HG02970 (cell line): Measurements from ENCODE around the gene FAAP100.

Experiments
- ATAC-seq: cut with Tn5 transposase; IDR thresholded peaks from one replicate; pipeline ENCODE4 v1.9.1; 2021; ENCODE audit warnings: mild to moderate bottlenecking, moderate library complexity, moderate number of reproducible peaks; ENCODE audit not compliant: unreplicated experiment, low FRiP score

FAAP100 gene

DNA sequence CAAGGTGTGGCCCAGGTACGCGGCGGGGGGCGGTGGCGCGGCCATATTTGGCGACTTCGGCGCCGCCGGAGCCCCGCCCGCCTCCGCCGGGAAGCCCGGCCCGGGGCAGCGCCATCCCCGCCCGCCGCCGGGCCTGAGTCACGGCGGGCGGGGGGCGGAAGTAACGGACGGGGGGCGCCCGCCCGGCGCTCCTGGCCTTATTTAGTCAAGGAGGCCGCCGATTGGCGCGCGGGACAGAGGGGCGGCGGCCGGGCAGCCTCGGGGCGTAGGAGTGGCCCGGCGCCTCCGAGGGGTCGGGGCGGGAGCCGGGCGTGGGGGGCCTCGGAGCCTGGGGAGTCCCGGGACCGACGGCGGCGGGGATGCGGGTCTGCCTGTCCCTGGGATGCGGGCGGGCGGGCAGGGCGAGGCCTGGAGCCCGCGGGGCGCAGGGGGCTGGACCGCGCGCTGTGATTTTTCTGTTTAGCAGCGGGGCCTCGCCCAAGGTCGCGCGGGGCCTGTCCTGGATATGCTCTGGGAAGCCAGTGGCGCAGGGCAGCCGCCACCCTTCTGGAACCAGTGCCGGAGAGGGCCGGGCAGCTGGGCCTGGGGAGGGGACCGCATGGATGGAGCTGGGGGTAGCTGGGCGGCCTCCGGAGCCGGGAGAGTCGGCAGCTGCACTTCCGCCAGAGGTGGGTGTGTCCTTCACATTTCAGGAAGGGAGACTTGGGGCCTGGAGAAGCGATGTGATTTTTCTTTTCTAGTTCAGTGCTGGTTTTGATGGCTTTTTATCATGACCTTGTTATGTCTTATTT, 37.2 kb downstream of the FAAP100 start:
- no peak for ATAC-seq

DNA sequence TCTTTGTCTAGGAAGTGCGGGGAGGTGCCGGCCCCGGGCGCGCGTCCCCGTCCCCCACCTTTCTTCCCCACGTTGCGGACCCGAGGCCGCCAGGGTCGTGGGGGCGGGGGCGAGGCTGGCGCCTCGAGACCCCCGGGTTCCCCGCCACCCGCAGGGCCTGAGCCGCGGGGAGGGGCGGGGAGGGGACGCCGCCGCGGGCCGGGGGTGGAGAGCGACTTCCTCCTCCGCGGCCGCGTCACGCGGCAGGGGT, 37.7 kb downstream of the FAAP100 start:
- no peak for ATAC-seq

GRCh38 chr17:81513753-81514488, 38.2 kb downstream of the FAAP100 start:
- no peak for ATAC-seq

DNA sequence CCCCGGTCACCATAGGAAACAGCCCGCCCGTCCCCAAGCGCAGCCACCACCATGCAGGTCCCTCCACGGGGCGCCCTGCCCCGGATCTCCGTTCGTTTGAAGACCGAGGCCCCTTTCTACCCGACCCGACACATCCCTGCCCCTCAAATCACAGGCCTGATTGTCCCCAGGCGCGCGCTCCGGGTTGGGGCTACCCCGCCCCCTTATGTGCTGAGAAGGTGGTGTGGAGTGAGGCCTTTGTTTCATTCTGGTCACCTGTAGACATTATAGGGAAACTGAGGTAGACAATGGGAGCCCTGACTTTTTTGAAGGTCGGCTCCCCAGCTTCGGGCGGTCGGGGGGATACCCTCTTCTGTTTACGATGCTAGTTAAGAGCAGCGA, 38.8 kb downstream of the FAAP100 start:
- no peak for ATAC-seq

- peak; percentile 42 for ATAC-seq
Observed at GRCh38 chr17:81512562-81513371, 39.4 kb downstream of the FAAP100 start, which contains the start of gene ACTG1. Gene ACTG1 (minus strand): TSS chr17:81512799. CDS start chr17:81512354, 445 bp downstream.

DNA sequence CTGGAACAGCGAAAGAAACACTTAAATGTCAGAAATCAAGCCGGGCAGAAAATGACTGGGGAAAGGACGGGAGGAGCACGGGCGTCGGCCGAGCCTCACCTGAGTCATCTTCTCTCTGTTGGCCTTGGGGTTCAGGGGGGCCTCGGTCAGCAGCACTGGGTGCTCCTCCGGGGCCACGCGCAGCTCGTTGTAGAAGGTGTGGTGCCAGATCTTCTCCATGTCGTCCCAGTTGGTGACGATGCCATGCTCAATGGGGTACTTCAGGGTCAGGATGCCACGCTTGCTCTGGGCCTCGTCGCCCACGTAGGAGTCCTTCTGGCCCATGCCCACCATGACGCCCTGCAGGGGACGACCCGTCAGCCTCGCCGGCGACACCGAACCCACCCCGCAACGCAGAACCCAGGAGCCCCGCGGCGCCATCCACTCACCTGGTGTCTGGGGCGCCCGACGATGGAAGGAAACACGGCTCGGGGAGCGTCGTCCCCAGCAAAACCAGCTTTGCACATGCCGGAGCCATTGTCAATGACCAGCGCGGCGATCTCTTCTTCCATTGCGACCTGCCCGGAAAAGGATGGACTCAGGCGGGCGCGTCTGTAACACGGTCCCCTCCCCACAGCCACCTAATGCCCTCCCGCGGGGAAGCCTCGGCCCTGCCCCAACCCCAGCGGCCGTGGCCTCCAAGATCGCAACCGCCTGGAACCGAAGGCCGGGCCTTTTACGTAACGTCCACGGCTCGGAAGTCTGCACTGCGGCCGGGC, 40.2 kb downstream of the FAAP100 start:
- ATAC-seq = peak; percentile 5

DNA sequence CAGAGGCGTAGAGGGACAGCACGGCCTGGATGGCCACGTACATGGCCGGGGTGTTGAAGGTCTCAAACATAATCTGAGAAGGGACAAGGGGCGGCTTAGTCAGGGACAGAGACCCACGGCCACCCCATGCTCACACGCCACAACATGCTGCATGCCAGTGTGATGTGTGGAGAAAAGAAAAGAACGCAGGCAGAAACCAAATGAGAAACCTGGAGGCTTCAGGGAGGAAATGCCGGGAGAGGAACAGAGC, 40.7 kb downstream of the FAAP100 start:
- ATAC-seq = no peak

DNA sequence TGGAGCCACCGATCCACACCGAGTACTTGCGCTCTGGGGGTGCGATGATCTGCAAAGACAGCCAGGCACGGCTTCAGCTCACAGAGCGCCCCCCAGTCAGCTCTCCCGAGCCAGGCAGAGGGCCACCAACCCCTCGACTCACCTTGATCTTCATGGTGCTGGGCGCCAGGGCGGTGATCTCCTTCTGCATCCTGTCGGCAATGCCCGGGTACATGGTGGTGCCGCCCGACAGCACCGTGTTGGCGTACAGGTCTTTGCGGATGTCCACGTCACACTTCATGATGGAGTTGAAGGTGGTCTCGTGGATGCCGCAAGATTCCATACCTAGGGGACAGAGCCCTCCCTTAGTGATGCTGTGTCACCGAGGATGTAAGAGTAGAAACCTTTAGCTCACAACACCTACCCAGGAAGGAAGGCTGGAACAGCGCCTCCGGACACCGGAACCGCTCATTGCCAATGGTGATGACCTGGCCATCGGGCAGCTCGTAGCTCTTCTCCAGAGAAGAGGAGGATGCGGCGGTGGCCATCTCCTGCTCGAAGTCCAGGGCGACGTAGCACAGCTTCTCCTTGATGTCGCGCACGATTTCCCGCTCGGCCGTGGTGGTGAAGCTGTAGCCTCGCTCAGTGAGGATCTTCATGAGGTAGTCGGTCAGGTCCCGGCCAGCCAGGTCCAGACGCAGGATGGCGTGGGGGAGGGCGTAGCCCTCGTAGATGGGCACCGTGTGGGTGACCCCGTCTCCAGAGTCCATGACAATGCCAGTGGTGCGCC, 41.2 kb downstream of the FAAP100 start:
- ATAC-seq = no peak

DNA sequence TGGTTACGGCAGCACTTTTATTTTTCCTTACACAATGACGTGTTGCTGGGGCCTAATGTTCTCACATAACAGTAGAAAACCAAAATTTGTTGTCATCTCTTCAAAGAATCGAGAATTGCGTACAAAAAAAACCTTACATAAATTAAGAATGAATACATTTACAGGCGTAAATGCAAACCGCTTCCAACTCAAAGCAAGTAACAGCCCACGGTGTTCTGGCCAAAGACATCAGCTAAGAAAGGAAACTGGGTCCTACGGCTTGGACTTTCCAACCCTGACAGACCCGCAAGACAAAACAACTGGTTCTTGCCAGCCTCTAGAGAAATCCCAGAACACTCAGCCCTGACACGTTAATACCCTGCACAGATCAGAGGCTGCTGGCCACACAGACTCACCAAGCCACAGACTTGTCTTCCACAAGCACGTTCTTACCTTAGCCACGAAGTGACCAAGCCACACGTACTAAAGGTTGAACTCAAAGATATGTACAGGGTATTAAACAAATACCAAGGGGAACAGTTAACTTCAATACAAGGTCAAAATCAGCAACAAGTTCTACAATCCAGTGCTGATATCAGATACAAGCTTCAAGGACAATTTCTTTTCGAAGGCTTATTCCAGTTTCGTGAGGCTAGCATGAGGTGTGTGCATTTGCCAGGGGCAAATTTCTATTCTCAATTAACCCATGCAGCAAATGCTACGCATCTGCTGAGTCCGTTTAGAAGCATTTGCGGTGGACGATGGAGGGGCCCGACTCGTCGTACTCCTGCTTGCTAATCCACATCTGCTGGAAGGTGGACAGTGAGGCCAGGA, 42.0 kb downstream of the FAAP100 start:
- no peak for ATAC-seq

DNA sequence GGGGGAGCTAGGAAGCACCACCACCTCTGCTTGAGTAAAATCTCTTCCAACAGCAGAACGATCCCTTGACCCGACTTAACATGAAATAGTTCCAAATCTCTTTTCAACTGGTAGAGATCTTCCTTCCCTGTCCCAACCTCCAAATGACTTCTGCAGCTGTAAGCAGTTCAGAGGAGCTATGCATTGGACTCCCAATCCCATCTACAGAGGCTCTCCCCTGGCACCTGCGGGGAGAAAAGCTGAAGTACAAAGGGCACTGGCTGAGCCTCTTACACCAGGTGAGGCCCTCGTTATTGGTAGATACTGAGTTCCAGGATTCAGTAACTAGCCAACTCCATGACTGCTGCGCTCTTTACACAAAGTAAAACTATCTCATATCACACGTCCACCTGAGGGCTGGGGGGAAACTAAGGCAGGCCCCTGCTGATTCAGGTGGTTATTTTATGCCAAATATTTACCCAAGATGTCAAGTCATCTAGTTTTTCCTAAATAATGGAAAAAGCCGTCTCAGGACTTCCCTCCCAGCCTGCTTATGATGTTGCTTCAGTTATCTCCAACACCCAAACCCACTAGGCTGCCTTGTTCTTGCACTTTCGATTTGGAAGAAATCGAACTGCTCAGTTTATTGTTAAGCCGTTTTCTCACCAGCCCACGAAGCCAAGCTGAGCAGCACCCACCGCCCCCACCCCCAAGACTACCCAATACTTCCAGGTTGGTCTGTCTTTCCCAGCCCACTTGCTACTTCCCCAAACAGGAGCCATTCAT, 42.8 kb downstream of the FAAP100 start:
- ATAC-seq = no peak

- ATAC-seq = no peak
Observed at GRCh38 chr17:81508639-81509206, 43.4 kb downstream of the FAAP100 start.

- no peak for ATAC-seq
Observed at GRCh38 chr17:81503619-81504018, 48.5 kb downstream of the FAAP100 start.

DNA sequence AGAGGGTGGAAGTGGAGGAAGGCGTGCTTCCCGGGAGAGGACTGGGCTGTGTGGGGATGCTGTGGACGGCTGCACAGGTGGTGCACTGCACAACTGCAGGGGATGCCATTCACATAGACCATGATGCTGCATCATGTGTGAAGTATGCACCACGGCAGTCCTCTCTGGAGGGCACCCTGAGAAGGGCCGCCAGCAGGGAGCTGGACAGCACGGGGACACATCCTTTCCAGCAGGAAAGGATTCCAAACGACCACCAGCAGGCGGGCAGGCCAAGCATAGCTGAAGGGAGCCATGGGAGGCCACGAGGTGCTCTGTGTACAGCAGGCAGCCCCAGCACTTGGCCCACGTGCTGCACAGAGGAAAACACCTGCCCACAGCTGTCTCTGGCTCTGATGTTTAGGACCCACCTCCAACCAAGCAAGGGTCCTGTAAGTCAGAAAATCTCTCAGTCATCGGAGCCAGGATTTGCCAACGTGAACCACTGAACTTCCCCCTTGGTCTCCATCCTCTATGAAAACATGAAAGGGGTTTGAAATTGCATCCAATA, 49.6 kb downstream of the FAAP100 start:
- ATAC-seq = no peak

- no peak for ATAC-seq
Observed at GRCh38 chr17:81500047-81500446, 52.1 kb downstream of the FAAP100 start.

DNA sequence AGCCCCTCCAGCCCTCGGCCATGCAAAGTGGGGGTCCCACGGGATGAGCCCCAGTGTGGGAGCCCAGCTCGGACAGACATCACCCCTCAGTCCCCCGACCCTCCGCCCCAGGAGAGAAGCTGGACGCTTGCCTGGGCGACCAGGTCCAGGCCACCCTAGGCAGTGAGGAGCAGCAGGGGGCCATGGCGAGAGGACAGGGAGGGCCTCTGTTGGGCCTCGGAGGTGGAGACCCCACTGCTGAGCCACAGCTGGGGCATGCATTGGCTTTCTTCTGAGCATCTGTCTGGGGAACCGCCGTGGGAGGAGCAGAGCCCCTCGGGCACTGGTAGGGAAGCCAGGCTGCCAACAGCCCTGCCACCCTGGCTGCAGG, 52.6 kb downstream of the FAAP100 start:
- no peak for ATAC-seq

GRCh38 chr17:81498953-81499600, 53.1 kb downstream of the FAAP100 start:
- no peak for ATAC-seq

- no peak for ATAC-seq
Observed at GRCh38 chr17:81494626-81495377, 57.4 kb downstream of the FAAP100 start.
